HL-60 (cell line): ENCODE data around the gene FUBP1.

Experiments used
- DNase-seq, 2 experiments: peaks; one replicate each; pipeline ENCODE4 v3.0.0-alpha.2; 2010 to 2020; ENCODE audit warnings: low read depth in 1 of 2, low spot score in 1 of 2
- H3K27ac ChIP-seq: fragments of 250-450 bp; sonication (Bioruptor Pico); replicated peaks from 2 replicates; pipeline ENCODE4 v1.5.1; 2020; ENCODE audit warnings: mild to moderate bottlenecking, moderate library complexity
- H3K27me3 ChIP-seq: fragments of 250-450 bp; sonication (Bioruptor Pico); 2 replicates; pipeline ENCODE4 v1.5.1; 2021; ENCODE audit warnings: mild to moderate bottlenecking, moderate library complexity; ENCODE audit not compliant: insufficient read depth, poor library complexity, severe bottlenecking
- H3K4me3 ChIP-seq: replicated peaks from 2 replicates; pipeline ENCODE4 v1.5.1; 2011; ENCODE audit warnings: mild to moderate bottlenecking, control low read depth, low read length; ENCODE audit not compliant: insufficient read depth
- CTCF ChIP-seq: IDR thresholded peaks from one replicate; pipeline ENCODE4 v1.5.1; 2011; ENCODE audit warnings: low read length, control low read depth, inconsistent platforms; ENCODE audit not compliant: insufficient read depth
- GABPA ChIP-seq: IDR thresholded peaks from 2 replicates; pipeline ENCODE4 v1.6.1; 2012; ENCODE audit warnings: low read depth
- POLR2AphosphoS5 ChIP-seq: IDR thresholded peaks from 2 replicates; pipeline ENCODE4 v1.6.1; 2012; ENCODE audit warnings: low read depth
- SPI1 ChIP-seq: IDR thresholded peaks from 2 replicates; pipeline ENCODE4 v1.6.1; 2012; ENCODE audit warnings: low read depth, mild to moderate bottlenecking, borderline replicate concordance
- TF ChIP-seq, protein P1 (sequence below): IDR thresholded peaks from 2 replicates; pipeline ENCODE4 v1.6.1; 2012; ENCODE audit warnings: low read depth; ENCODE audit not compliant: insufficient replicate concordance

The FUBP1 gene

GRCh38 chr1:78009276-78009675 lies 30.4 kb upstream of the FUBP1 start:
- no peak for DNase-seq
- H3K27me3 ChIP-seq, result no peaks in the 10 kb centered on the region
- no peak overlapping the region for H3K27ac ChIP-seq
- no peak for TF ChIP-seq POLR2AphosphoS5
- no peak for TF ChIP-seq SPI1
- no peak for TF ChIP-seq CTCF
- no peak for TF ChIP-seq GABPA
- TF ChIP-seq, protein P1, sequence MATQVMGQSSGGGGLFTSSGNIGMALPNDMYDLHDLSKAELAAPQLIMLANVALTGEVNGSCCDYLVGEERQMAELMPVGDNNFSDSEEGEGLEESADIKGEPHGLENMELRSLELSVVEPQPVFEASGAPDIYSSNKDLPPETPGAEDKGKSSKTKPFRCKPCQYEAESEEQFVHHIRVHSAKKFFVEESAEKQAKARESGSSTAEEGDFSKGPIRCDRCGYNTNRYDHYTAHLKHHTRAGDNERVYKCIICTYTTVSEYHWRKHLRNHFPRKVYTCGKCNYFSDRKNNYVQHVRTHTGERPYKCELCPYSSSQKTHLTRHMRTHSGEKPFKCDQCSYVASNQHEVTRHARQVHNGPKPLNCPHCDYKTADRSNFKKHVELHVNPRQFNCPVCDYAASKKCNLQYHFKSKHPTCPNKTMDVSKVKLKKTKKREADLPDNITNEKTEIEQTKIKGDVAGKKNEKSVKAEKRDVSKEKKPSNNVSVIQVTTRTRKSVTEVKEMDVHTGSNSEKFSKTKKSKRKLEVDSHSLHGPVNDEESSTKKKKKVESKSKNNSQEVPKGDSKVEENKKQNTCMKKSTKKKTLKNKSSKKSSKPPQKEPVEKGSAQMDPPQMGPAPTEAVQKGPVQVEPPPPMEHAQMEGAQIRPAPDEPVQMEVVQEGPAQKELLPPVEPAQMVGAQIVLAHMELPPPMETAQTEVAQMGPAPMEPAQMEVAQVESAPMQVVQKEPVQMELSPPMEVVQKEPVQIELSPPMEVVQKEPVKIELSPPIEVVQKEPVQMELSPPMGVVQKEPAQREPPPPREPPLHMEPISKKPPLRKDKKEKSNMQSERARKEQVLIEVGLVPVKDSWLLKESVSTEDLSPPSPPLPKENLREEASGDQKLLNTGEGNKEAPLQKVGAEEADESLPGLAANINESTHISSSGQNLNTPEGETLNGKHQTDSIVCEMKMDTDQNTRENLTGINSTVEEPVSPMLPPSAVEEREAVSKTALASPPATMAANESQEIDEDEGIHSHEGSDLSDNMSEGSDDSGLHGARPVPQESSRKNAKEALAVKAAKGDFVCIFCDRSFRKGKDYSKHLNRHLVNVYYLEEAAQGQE, result no peak
- no peak overlapping the region for H3K4me3 ChIP-seq

DNA sequence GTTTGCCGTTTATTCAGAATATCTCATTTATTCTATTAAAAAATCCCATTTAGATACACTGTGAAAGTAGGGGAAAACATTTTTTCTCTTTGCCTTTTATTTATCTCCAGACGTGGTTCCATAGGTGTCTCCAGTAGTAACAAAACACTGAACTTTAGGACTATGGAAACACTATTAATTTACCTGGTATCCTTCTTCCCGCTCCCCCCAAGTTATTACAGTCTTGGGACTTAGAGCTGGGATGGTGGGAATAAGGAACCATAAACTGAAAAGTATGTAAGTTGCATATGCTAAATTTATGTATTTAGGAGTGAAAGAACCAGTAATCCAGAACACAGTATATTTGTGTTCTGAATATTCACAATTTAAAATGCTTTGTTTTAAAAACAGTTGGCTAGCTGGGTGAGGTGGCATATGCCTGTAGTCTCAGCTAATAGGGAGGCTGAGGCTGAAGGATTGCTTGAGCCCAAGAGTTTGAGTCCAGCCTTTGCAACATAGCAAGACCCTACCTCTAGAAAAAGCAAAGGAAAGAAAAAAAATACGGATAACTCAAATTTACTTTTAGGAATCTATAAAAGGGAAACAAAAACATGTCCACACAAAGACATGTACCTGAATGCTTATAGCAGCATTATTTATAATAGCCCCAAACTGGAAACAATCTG lies 28.9 kb upstream of the FUBP1 start:
- Histone ChIP-seq H3K27me3 (no peaks in the 10 kb centered on the region), H3K4me3 (no peak overlapping the region), H3K27ac (no peak overlapping the region)
- TF ChIP-seq POLR2AphosphoS5 (no peak), CTCF (no peak), SPI1 (no peak), GABPA (no peak)
- TF ChIP-seq, protein P1, result no peak
- DNase-seq, result no peak

GRCh38 chr1:78006521-78006920 lies 27.6 kb upstream of the FUBP1 start:
- Histone ChIP-seq H3K4me3 (no peak overlapping the region), H3K27me3 (no peaks in the 10 kb centered on the region), H3K27ac (no peak overlapping the region)
- TF ChIP-seq, protein P1, result no peak
- TF ChIP-seq POLR2AphosphoS5 (no peak), SPI1 (no peak), GABPA (no peak), CTCF (no peak)
- no peak for DNase-seq
